Muscle layer of colon (tissue), 2 donors: ENCODE results near the gene HDHD5.

Source experiments
- H3K27ac ChIP-seq: one replicate; pipeline ENCODE4 v1.7.0; 2013; ENCODE audit warnings: low read depth, mild to moderate bottlenecking, low read length, moderate library complexity
- H3K27me3 ChIP-seq, 2 donors: one replicate each; pipeline ENCODE4 v1.7.0; 2013; ENCODE audit warnings: low read length in 2 of 2, mild to moderate bottlenecking in 2 of 2; ENCODE audit not compliant: insufficient read depth in 2 of 2, control insufficient read depth in 1 of 2
- H3K36me3 ChIP-seq: one replicate; pipeline ENCODE4 v1.7.0; 2013; ENCODE audit warnings: mild to moderate bottlenecking, low read length; ENCODE audit not compliant: insufficient read depth
- H3K4me1 ChIP-seq: one replicate; pipeline ENCODE4 v1.7.0; 2013; ENCODE audit warnings: mild to moderate bottlenecking, low read length; ENCODE audit not compliant: insufficient read depth
- H3K4me3 ChIP-seq, 2 donors: one replicate each; pipeline ENCODE4 v1.7.0; 2013; ENCODE audit warnings: low read length in 2 of 2, low read depth in 1 of 2, mild to moderate bottlenecking in 1 of 2, moderate library complexity in 1 of 2
- H3K9ac ChIP-seq: one replicate; pipeline ENCODE4 v1.7.0; 2013; ENCODE audit warnings: low read length
- H3K9me3 ChIP-seq: one replicate; pipeline ENCODE4 v1.7.0; 2013; ENCODE audit warnings: mild to moderate bottlenecking, low read length
- donor health status: abdominal sarcoma.
- donor health status: Adenocarcinoma of cecum.

The HDHD5 gene

DNA sequence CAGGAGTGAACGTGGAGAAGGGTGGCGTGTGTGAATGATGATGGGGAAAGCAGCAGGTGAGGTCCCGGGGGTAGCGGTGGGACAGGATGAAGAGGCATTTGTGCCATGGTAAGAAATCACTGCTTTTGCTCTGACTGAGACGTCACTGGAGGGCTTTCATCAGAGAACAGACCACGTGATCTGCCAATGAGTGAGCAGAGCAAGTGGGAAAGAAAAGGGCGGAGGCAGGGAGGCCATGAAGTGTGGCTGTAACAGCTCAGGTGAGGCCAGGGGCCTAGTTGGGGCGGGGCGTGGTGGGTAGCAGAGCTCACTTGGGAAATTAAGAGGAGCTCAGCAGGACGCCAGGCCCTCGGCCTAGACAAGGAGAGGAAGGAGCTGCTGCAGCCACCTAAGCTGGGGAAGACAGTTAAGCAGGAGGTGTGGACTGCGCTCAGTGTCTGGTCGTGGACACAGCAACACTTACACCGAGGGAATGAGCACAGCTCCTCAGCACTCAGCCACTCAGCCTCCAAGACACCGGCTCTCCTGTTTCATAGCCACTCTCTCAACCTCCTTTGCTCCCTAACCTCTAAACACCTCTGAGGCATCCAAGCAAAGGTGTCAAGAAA lies 23.8 kb downstream of the HDHD5 start:
- H3K36me3 ChIP-seq = peaks cover 11% of the 10 kb centered on the region

GRCh38 chr22:17133137-17133536 lies 25.9 kb downstream of the HDHD5 start:
- Histone ChIP-seq H3K36me3 (peaks cover 7% of the 10 kb centered on the region), H3K9me3 (no peaks in the 10 kb centered on the region), H3K27ac (no peak overlapping the region), H3K9ac (no peak overlapping the region), H3K4me1 (no peaks in the 10 kb centered on the region), H3K27me3 (no peaks in the 10 kb centered on the region), H3K4me3 (no peak overlapping the region)

More for the DNA sequence above, 23.8 kb downstream of the HDHD5 start:
- Histone ChIP-seq H3K4me1 (no peaks in the 10 kb centered on the region), H3K4me3 (no peak overlapping the region), H3K9me3 (no peaks in the 10 kb centered on the region), H3K9ac (no peak overlapping the region), H3K27me3 (no peaks in the 10 kb centered on the region), H3K27ac (no peak overlapping the region)

DNA sequence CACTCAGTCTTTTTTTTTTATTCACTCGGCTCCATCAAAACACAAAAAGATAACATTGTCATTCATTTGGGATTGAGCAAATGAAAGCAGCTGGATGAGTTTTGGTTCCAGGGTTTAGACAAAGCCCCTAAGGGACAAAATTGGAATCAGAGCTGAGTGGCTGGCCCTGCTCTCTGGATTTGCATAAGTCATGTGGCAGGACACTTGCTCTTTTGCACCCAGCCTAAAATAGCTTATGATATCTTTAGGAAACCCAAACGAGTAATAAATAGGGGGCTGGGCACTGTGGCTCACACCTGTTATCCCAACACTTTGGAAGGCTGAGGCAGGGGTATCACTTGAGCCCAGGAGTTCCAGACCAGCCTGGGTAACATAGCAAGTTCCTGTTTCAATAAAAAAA lies 27.0 kb downstream of the HDHD5 start:
- H3K4me3 ChIP-seq = no peak overlapping the region
- no peaks in the 10 kb centered on the region for H3K36me3 ChIP-seq
- no peak overlapping the region for H3K9ac ChIP-seq
- H3K27me3 ChIP-seq = no peaks in the 10 kb centered on the region
- H3K4me1 ChIP-seq = no peaks in the 10 kb centered on the region
- H3K27ac ChIP-seq = no peak overlapping the region
- no peaks in the 10 kb centered on the region for H3K9me3 ChIP-seq

GRCh38 chr22:17131686-17132085 lies 27.4 kb downstream of the HDHD5 start:
- H3K36me3 ChIP-seq = no peaks in the 10 kb centered on the region
- H3K9me3 ChIP-seq = no peaks in the 10 kb centered on the region
- no peak overlapping the region for H3K9ac ChIP-seq
- H3K27ac ChIP-seq = no peak overlapping the region
- no peaks in the 10 kb centered on the region for H3K27me3 ChIP-seq
- H3K4me1 ChIP-seq = no peaks in the 10 kb centered on the region
- H3K4me3 ChIP-seq = no peak overlapping the region

DNA sequence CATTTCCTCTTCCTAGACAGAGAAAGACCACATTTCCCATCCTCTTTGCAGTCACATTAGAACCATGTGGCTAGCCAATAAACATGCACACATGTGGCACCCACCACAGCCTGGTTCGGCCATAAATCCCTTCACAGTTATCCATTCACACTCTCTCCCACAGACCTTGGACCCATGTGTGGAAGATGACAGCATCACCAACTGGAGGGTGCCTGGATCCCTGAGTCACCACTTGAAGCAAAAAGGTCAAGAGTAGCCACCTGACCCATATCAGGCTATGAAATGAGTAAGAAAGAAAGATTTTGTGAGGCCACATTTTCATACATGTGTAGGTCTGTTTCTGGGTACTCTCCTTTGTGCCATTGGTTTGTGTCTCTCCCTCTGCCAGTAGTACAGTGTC lies 28.9 kb downstream of the HDHD5 start:
- H3K9me3 ChIP-seq = no peaks in the 10 kb centered on the region
- H3K9ac ChIP-seq = no peak overlapping the region
- H3K27me3 ChIP-seq = no peaks in the 10 kb centered on the region
- no peak overlapping the region for H3K27ac ChIP-seq
- H3K36me3 ChIP-seq = no peaks in the 10 kb centered on the region
- H3K4me3 ChIP-seq = no peak overlapping the region
- no peaks in the 10 kb centered on the region for H3K4me1 ChIP-seq

DNA sequence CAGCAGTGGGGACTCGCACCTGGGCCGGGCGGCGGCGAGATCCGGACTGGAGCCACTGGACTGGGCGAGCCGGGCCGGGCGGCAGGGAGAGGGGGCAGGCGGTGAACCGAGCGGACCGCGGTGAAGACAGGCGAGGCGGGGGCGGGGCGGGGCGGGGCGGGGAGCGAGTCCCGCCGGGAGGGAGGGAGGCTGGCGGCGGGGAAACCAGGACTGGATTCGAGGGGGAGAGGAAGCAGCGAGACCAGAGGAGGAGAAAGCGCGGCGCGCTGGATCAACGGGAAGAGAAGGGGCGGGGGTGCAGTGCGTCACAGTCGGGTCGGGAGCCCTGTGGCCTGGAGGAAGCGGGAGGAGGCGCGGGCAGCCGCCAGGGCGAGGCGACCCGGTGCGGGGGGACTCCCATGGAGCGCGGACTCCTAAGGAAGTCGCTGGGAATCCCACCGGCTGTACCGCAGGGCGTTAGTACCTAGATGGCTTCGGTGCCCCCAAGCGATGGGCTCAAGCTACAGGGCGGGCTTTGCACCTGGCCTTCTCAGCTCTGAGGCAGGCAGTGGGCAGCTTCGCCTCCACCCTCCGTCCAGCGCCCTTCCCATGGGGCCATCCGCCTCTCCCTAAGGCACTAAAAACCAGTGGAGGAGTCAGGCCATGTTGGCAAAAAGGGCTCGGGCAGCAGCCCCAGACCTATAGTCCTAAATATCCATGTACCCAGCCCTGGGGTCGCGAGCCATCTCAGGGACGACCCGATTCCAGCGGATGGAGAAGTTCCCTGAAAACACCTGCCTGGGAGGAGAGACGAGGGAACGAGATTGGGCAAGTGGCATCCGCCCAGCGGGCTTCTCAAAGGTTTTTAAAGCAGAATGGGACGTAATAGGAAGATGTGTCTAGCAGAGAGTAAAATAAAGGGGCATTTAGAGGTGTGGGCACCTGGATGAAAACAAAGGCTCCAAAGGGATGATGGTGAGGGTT lies 37.6 kb downstream of the HDHD5 start, which contains the start of gene TMEM121B:
Gene TMEM121B (minus strand): TSS at position 128 of the 963 bp plus-strand sequence. CDS start 233 bp downstream, outside the sequence.
- Histone ChIP-seq H3K27ac (no peak within 1 kb of the TSS), H3K9me3 (no peaks in the 10 kb centered on the region), H3K4me3 (no peak within 1 kb of the TSS), H3K4me1 (no peaks in the 10 kb centered on the region), H3K9ac (no peak within 1 kb of the TSS), H3K36me3 (no peaks in the 10 kb centered on the region), H3K27me3 (peaks cover 12 to 36% of the 10 kb centered on the region in 2 donors)

DNA sequence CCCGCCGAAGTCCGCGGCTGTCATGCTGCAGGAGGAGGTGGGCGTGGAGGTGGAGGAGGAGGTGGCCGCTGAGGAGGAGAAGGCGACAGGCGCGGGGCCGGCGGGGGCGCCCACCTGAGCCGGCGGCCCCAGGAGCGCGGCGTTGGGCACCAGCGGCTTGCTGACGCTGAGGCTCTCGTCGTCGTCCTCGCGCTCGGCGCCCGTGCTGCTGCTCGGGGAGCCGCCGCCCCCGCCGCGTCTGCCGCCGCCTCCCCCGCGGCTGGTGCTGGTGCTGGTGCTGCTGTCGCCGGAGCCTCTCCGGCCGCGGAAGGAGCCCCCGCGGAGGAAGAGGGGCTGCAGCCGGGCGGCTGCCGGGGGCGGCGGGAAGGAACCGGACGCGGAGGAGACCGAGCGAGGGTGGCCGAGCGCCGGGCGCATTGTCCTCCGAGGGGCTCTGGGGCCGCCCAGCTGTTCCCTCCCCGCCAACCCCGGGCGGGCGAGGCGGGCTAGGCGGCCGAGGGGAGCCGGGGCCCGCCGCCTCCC lies 38.3 kb downstream of the HDHD5 start:
- Histone ChIP-seq H3K9me3 (no peaks in the 10 kb centered on the region), H3K27ac (no peak overlapping the region), H3K27me3 (peaks cover 12 to 36% of the 10 kb centered on the region in 2 donors), H3K4me3 (no peak overlapping the region), H3K4me1 (no peaks in the 10 kb centered on the region), H3K9ac (no peak overlapping the region), H3K36me3 (no peaks in the 10 kb centered on the region)

- Histone ChIP-seq H3K36me3 (no peaks in the 10 kb centered on the region), H3K9ac (no peak overlapping the region), H3K4me3 (no peak overlapping the region), H3K27ac (no peak overlapping the region), H3K4me1 (no peaks in the 10 kb centered on the region), H3K9me3 (no peaks in the 10 kb centered on the region), H3K27me3 (peaks cover 12 to 36% of the 10 kb centered on the region in 2 donors)
These were observed 38.8 kb downstream of the HDHD5 start for GRCh38 chr22:17120281-17120680.

DNA sequence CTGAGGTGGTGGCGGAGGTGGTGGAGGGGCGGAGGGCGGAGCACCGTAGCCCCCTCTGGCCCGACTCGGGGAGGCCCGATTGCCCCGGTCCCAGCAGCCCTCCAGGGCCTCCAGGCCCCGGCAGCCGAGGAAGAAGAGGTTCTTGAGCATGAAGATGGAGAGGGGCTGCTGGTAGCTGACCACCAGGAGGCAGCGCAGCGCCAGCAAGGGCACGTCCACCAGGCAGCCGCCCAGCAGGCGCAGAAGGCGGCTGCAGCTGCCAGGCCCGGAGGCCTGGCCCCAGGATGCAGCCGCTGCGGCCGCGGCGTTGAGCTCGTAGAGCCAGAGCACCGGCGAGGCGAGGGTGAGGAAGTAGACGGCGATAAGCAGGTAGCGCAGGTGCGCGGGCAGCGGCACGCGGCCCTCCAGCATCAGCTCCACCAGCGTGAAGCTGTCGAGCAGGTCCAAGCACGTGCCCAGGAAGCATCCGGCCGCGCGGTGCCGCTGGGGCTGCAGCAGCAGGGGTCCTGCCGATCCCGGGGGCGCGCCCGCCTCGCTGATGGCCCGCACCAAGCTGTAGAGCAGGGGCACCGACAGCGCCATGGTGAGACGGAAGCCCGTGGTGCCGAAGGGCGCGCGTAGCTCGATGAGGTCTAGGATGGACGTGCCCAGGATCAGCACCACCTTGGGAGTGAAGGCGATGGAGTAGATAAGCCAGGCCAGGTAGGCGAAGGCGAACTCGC lies 39.4 kb downstream of the HDHD5 start:
- Histone ChIP-seq H3K27me3 (peaks cover 12 to 36% of the 10 kb centered on the region in 2 donors), H3K36me3 (no peaks in the 10 kb centered on the region), H3K9ac (no peak overlapping the region), H3K9me3 (no peaks in the 10 kb centered on the region), H3K27ac (no peak overlapping the region), H3K4me3 (no peak overlapping the region), H3K4me1 (no peaks in the 10 kb centered on the region)

- no peak overlapping the region for H3K9ac ChIP-seq
- no peaks in the 10 kb centered on the region for H3K9me3 ChIP-seq
- no peaks in the 10 kb centered on the region for H3K36me3 ChIP-seq
- H3K4me3 ChIP-seq = no peak overlapping the region
- H3K27me3 ChIP-seq = peaks cover 12 to 32% of the 10 kb centered on the region in 2 donors
- H3K27ac ChIP-seq = no peak overlapping the region
- no peaks in the 10 kb centered on the region for H3K4me1 ChIP-seq
These were observed 40.7 kb downstream of the HDHD5 start for GRCh38 chr22:17118342-17118741.

GRCh38 chr22:17117890-17118289 lies 41.2 kb downstream of the HDHD5 start:
- H3K4me1 ChIP-seq = no peaks in the 10 kb centered on the region
- no peaks in the 10 kb centered on the region for H3K9me3 ChIP-seq
- H3K4me3 ChIP-seq = no peak overlapping the region
- H3K27me3 ChIP-seq = peaks cover 12 to 30% of the 10 kb centered on the region in 2 donors
- H3K36me3 ChIP-seq = no peaks in the 10 kb centered on the region
- no peak overlapping the region for H3K9ac ChIP-seq
- no peak overlapping the region for H3K27ac ChIP-seq
